IPS DF 6.9 (cell line): Measurements from ENCODE around the gene CALB2.

Experiments
- DNase-seq: peaks from one replicate; pipeline ENCODE4 v3.0.0-alpha.2; 2013; ENCODE audit warnings: low read depth, low spot score
- H3K27ac ChIP-seq: one replicate; pipeline ENCODE4 v1.5.1; 2013; ENCODE audit warnings: low read length, control low read depth
- H3K27me3 ChIP-seq: 2 replicates; pipeline ENCODE4 v1.6.1; 2013; ENCODE audit warnings: mild to moderate bottlenecking, low read length; ENCODE audit not compliant: control insufficient read depth, insufficient read depth
- H3K36me3 ChIP-seq: 2 replicates; pipeline ENCODE4 v1.6.1; 2013; ENCODE audit warnings: low read length; ENCODE audit not compliant: control insufficient read depth, insufficient read depth
- H3K4me1 ChIP-seq: 2 replicates; pipeline ENCODE4 v1.6.1; 2013; ENCODE audit warnings: low read length; ENCODE audit not compliant: control insufficient read depth, insufficient read depth
- H3K4me3 ChIP-seq: 2 replicates; pipeline ENCODE4 v1.5.1; 2013; ENCODE audit warnings: mild to moderate bottlenecking, low read length
- H3K9me3 ChIP-seq: 2 replicates; pipeline ENCODE4 v1.6.1; 2013; ENCODE audit warnings: low read length, inconsistent platforms; ENCODE audit not compliant: control insufficient read depth, insufficient read depth
- WGBS: extraction: QIAGEN DNeasy Blood & Tissue Kit; methylation state at CpG from one replicate; pipeline ENCODE4 v1.1.7; 2013; ENCODE audit warnings: mixed read lengths, missing lambda C conversion rate; ENCODE audit not compliant: insufficient read length, insufficient coverage; 5-methylcytosine and 5-hydroxymethylcytosine counted together

The CALB2 gene

DNA sequence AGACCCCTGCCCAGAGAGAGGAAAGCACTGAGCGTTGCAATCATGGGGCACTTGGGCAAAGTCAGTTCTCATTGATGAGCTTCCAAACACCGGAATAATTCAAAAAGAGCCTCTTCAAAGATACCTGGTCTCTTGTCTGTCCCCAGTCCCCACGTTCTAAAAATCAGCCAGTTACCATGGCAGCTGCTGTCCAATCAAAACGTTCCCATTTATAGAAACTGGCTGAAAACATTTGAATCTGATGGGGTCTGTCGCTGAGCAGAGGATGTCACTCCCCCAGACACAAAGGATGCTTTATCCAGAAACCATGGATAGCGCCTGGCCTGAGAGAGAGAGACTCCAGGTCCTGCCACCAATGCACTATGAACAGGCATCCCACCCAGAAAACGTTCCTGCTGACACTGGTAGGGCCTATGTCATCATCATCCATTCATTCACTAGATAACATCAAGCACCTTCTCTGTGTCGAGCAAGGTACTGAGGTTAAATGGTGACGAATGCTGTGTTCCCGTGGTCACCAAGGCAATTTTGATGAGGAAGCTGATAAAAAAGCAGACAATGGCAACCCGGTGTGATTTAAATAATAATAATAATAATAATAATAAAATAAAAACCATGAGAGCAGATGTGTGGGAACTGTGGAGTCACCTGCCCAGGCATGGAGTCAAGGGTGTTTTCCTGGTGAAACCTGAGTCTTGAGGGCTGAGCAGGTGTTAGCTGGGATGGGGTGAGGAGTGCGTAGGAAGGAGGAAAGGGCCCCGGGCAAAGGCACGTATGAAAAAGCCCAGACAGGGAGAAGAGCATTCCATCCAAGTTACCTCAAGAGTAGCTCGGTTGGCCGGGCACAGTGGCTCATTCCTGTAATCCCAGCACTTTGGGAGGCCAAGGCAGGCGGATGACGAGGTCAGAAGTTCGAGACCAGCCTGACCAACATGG, 19.0 kb upstream of the CALB2 start:
- no peak for DNase-seq
- WGBS = no CpG with 5 or more reads among the region's 19 CpGs
- Histone ChIP-seq H3K4me1 (no peaks in the 10 kb centered on the region), H3K9me3 (no peaks in the 10 kb centered on the region), H3K27me3 (no peaks in the 10 kb centered on the region), H3K27ac (no peak overlapping the region), H3K36me3 (no peaks in the 10 kb centered on the region), H3K4me3 (no peak overlapping the region)

DNA sequence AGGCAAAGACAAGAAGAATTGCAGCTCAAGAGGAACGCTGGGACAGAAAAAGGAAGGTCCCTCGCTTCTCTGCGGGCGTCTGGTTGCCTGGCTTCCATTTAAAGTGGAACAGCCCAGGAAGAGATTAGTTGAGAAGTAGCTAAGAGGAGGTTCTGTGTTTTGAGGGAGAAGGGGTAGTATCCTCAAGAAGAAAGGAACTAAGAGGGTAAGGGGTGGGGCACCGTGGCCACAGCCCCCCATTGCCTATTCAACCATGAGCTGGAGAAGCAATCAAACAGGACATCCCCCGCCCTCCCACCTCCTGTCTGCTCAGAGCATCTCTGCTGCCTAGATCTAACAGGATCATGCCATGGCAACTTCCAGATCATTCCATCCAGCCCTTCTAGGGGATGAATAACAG, 18.1 kb upstream of the CALB2 start:
- peaks cover 3% of the 10 kb centered on the region; the same call in 1 of the 2 replicates for H3K4me1 ChIP-seq
- no peak overlapping the region for H3K4me3 ChIP-seq
- H3K9me3 ChIP-seq = no peaks in the 10 kb centered on the region
- no peaks in the 10 kb centered on the region for H3K27me3 ChIP-seq
- no CpG with 5 or more reads among the region's 6 CpGs for WGBS
- DNase-seq = no peak
- no peaks in the 10 kb centered on the region for H3K36me3 ChIP-seq
- no peak overlapping the region for H3K27ac ChIP-seq

DNA sequence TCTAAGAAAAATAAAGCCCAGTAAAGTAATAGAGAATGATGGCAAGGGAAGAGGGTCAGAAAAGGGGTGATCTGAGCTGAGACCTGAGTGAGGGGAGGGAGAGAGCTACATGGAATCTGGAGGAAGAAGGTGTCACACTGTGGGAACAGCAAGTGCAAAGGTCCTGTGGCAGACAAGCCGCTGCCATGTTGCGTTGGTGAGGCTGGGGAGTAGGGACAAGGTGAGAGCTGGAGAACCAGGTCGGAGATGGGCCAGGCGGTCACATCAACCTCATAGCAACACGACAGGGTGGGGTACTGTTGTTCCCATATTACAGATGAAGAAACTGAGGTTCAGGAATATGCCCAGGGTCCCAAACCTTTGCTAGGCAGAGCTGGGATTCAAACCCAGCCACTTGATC, 16.6 kb upstream of the CALB2 start:
- no peak for DNase-seq
- H3K27ac ChIP-seq = no peak overlapping the region
- H3K27me3 ChIP-seq = no peaks in the 10 kb centered on the region
- H3K4me1 ChIP-seq = peaks cover 3% of the 10 kb centered on the region; the same call in 1 of the 2 replicates
- H3K9me3 ChIP-seq = no peaks in the 10 kb centered on the region
- no CpG with 5 or more reads among the region's 5 CpGs for WGBS
- H3K36me3 ChIP-seq = no peaks in the 10 kb centered on the region
- no peak overlapping the region for H3K4me3 ChIP-seq

DNA sequence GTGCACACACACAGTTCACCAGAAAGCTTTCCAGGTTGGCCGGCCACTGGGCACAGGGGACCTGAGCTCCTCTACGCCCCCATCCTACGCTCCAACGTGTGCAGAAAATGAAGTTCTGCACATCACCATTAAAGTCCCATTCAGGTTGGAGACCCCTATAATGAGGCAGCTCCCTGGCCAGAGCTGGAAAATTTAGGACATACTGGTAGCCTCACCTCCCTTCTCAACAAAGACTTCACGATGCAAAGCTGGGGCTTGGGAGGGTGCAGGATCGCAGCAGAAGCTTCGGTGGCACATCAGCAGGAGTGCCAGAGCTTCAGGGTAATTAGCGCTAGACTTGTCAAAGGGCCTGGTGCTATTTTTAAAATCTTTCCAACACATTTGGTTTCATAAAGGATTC, 15.4 kb upstream of the CALB2 start:
- whole genome bisulfite sequencing = no CpG with 5 or more reads among the region's 8 CpGs
- Histone ChIP-seq H3K27me3 (no peaks in the 10 kb centered on the region), H3K27ac (no peak overlapping the region), H3K4me3 (no peak overlapping the region), H3K36me3 (no peaks in the 10 kb centered on the region), H3K4me1 (peaks cover 3% of the 10 kb centered on the region; the same call in 1 of the 2 replicates), H3K9me3 (no peaks in the 10 kb centered on the region)
- no peak for DNase-seq

DNA sequence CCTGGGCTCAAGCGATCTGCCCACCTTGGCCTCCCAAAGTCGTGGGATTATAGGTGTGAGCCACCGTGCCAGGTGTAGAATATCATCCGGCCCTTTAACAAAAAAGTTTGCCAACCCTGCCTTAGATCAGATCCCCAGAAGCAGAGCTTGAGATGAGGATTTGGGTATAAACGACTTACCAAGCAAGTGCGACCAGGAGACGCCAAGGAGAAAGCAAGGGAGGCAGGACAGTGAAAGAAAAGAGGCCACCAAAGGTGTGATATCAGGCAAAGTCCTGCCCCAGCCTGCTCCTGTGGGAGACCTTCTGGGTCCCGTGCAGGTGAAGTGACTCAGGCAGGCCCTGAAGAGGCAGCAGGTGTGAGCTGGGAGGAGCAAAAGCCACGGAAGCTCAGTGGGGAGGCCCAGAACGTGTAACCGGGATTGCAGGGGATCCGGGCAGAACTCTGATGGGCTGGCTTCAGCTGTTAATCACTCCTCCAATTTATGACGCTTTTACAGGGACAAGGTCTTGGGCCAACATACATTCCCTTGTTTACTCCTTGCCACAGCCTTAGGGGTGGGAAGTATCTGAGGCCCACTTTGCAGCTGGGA, 14.1 kb upstream of the CALB2 start:
- DNase-seq = no peak
- no CpG with 5 or more reads among the region's 13 CpGs for WGBS
- Histone ChIP-seq H3K36me3 (no peaks in the 10 kb centered on the region), H3K4me3 (no peak overlapping the region), H3K27ac (no peak overlapping the region), H3K9me3 (no peaks in the 10 kb centered on the region), H3K4me1 (peaks cover 3% of the 10 kb centered on the region; the same call in 1 of the 2 replicates), H3K27me3 (no peaks in the 10 kb centered on the region)

DNA sequence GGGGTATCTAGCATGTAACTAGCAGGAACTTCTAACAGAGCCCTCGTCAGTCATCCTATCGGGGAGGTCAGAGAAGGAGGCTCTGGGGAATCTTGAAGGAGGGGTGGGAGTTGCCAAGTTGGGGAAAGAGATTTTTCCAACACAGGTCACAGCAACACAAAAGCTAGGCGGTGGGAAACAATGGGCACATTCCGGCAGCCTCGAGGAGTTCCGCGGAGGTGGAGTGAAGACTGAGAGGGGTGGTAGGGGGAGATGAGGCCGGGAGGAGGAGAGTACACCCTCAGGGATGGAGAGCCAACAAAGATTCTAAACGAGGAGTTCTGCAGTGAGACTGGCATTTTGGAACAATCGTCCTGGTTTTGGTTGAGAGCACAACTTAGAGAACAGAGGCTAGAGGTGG, 13.5 kb upstream of the CALB2 start:
- Histone ChIP-seq H3K27ac (no peak overlapping the region), H3K36me3 (no peaks in the 10 kb centered on the region), H3K4me3 (no peak overlapping the region), H3K27me3 (no peaks in the 10 kb centered on the region), H3K9me3 (no peaks in the 10 kb centered on the region), H3K4me1 (peaks cover 3% of the 10 kb centered on the region; the same call in 1 of the 2 replicates)
- no CpG with 5 or more reads among the region's 10 CpGs for WGBS
- no peak for DNase-seq

DNA sequence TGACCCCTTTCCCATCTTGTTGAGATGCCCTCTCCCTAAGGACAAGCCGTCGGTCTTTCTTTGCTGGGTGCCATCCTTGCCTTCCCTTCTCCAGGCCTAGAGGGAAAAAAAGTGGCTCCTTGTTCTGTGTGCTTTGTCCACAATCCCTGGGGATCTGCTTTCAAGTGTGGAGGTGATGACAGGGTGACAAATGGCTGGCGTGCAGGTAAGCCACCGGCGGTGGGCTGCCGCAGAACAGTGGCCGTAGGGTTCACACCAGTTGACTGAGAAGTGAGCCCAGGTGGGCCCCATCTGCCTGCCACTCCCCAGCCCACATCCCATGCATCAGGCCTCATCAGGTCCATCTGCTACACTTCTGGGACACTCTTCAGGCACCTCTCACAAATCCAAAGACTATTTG, 11.4 kb upstream of the CALB2 start:
- H3K4me1 ChIP-seq = peaks cover 3% of the 10 kb centered on the region; the same call in 1 of the 2 replicates
- no peak overlapping the region for H3K4me3 ChIP-seq
- no peak overlapping the region for H3K27ac ChIP-seq
- no peaks in the 10 kb centered on the region for H3K36me3 ChIP-seq
- no CpG with 5 or more reads among the region's 7 CpGs for WGBS
- H3K27me3 ChIP-seq = no peaks in the 10 kb centered on the region
- no peak for DNase-seq
- no peaks in the 10 kb centered on the region for H3K9me3 ChIP-seq

DNA sequence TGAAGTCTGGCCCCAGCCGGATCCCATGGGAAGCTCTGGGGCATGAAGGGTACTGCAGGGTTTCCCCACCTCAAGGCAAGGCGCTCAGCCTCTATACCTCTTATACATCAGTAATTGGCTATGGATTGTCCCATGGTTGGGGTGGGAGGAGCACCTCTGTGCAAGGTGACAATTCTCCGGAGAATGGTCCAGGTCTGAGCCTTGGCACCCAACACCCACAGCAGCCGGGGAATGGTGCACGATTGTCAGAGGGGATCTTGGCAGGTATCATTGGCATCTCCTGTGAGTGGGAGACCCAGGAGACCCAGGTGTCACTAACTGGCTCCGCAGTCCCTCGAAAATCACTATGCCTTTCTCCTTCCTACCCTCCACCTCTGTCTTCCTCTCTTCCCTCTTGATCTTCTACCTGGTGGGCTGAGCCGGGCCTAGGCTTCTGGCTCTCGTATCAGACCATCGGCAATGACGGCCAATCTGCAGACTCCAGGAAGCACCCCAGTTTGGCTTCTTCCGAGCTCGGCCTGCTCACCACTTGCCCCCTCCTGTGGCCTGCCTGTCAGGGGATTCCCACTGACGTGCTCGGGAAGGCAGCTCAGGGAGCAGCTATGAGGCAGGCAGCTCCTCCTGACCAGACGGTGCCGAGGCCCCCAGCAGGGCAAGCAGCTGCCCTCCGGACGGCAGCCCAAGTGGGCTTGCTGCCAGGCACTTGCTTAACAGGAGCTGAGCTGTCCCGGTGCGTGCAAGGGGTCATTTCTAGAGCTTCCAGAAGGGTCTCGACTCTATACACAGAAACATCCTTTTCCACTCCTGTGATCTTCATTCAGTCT, 10.0 kb upstream of the CALB2 start:
- Histone ChIP-seq H3K27ac (no peak overlapping the region), H3K27me3 (no peaks in the 10 kb centered on the region), H3K4me1 (peaks cover 3% of the 10 kb centered on the region; the same call in 1 of the 2 replicates), H3K4me3 (no peak overlapping the region), H3K36me3 (no peaks in the 10 kb centered on the region), H3K9me3 (no peaks in the 10 kb centered on the region)
- WGBS = no CpG with 5 or more reads among the region's 22 CpGs
- no peak for DNase-seq

DNA sequence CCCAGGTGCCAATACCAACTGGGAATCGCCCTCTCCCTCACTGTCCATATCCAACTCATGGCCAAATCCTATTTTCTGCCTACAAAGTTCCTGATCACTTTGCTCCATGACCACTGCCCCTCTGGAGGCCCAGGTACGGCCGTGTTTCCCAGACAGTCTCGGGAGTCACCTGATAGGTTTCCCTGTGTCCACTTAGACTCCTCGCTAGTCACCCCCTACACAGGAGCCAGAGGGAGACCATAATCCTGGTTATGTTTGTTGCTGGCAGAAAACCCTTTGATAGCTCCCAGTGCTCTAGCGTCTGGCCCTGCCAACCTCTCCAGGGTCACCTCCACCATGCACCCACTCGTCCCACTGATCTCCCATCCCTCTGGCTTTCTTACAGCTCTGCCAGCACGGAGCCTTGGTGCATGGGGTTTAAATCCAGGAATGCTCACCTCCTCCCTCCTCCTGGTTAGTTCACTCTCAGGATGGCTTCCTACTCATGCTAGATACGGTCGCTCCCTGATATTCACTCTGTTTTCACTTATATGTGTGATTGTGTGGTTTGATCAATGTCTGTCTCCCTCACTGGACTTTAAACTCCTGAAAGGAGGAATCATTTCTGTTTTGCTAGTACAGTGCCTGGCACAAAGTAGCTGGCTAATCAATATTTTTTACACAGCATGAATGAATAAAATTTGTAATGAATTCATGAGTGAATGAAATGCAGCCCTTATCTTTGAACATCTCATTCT, 7.5 kb upstream of the CALB2 start:
- H3K4me1 ChIP-seq = no peaks in the 10 kb centered on the region
- no peak overlapping the region for H3K4me3 ChIP-seq
- no peaks in the 10 kb centered on the region for H3K27me3 ChIP-seq
- no peak for DNase-seq
- WGBS = no CpG with 5 or more reads among the region's 10 CpGs
- no peak overlapping the region for H3K27ac ChIP-seq
- no peaks in the 10 kb centered on the region for H3K36me3 ChIP-seq
- no peaks in the 10 kb centered on the region for H3K9me3 ChIP-seq

DNA sequence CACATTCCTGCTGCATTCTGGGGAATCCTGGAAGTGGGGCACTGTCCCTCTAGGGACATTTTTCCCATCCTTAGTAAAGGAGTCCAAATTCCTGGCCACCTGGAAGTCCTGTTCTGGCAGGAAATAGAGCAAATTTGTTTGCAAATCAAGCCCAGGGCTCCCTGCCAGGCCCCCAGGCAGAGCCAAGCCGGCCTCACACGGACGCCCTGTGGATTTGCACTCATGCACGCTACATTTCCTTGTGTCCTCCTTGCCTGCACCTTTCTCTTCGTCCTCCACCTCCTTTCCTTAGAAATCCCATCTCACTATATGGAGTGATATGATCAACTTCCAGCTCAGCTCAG, 7.0 kb upstream of the CALB2 start:
- H3K4me3 ChIP-seq = no peak overlapping the region
- WGBS = no CpG with 5 or more reads among the region's 5 CpGs
- no peaks in the 10 kb centered on the region for H3K27me3 ChIP-seq
- H3K36me3 ChIP-seq = no peaks in the 10 kb centered on the region
- H3K4me1 ChIP-seq = no peaks in the 10 kb centered on the region
- no peak overlapping the region for H3K27ac ChIP-seq
- no peaks in the 10 kb centered on the region for H3K9me3 ChIP-seq
- DNase-seq = no peak
